HAP-1 (cell line): Measurements from ENCODE around the gene ZBTB8A.
"Not testable (repeated sequence)": the region's sequence is repeated elsewhere in the genome, so short reads cannot be mapped to it uniquely, and the experiment has no call there.

ENCODE experiments used
- DNase-seq, 2 experiments: peaks; one replicate each; pipeline ENCODE4 v3.0.0-alpha.2; 2016 to 2020; ENCODE audit warnings: low spot score in 2 of 2
- H3K27me3 ChIP-seq: fragments of 250-450 bp; sonication (Bioruptor Pico); 2 replicates; pipeline ENCODE4 v1.5.1; 2020; ENCODE audit warnings: low read depth, mild to moderate bottlenecking, moderate library complexity
- H3K36me3 ChIP-seq: fragments of 250-450 bp; sonication (Bioruptor Pico); replicated peaks from 2 replicates; pipeline ENCODE4 v1.5.1; 2020; ENCODE audit warnings: mild to moderate bottlenecking
- H3K4me1 ChIP-seq: fragments of 250-450 bp; sonication (Bioruptor Pico); 2 replicates; pipeline ENCODE4 v1.5.1; 2020; ENCODE audit warnings: mild to moderate bottlenecking
- H3K4me3 ChIP-seq: fragments of 250-450 bp; sonication (Bioruptor Pico); 2 replicates; pipeline ENCODE4 v1.5.1; 2020; ENCODE audit warnings: mild to moderate bottlenecking, moderate library complexity
- H3K9me3 ChIP-seq: fragments of 250-450 bp; sonication (Bioruptor Pico); 2 replicates; pipeline ENCODE4 v1.5.1; 2020; ENCODE audit warnings: mild to moderate bottlenecking, moderate library complexity
- in situ Hi-C: fragments of 300-500 bp; cut with MboI; formaldehyde crosslinking; loops from 3 replicates; pipeline ENCODE4 v1.14.3; 2020; ENCODE audit warnings: low sequenced_read_pairs, inconsistent platforms, mixed read lengths

Gene ZBTB8A

DNA sequence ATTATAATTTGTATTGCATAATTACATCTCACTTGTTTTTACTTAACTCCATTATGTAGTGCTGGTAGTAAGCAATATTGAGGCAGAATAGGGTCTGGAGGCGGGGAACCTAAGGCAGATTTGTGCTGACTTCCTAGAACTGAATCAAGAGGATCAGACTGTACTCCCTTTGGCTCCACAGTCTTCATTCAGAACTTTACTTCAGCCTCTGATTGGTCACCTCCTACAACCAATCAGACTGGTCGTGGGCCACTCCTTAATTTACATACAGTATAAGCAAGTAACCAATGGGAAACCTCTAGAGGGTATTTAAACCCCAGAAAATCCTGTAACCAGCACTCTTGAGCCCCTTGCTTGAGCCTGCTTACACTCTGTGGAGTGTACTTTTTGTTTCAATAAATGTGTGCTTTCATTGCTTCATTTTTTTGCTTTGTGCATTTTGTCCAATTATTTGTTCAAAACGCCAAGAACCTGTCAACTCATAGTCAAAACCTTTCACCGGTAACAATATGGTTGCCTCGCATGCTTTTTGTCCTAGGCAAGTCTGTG lies 79.5 kb downstream of the ZBTB8A start:
- Histone ChIP-seq H3K4me1 (no peaks in the 10 kb centered on the region), H3K9me3 (no peaks in the 10 kb centered on the region), H3K27me3 (no peaks in the 10 kb centered on the region), H3K36me3 (peaks cover 4% of the 10 kb centered on the region; the same call in 1 of the 2 replicates), H3K4me3 (no peak overlapping the region)
- in situ Hi-C loops = no loop called here
- DNase-seq = peak; percentile 27 to 40

DNA sequence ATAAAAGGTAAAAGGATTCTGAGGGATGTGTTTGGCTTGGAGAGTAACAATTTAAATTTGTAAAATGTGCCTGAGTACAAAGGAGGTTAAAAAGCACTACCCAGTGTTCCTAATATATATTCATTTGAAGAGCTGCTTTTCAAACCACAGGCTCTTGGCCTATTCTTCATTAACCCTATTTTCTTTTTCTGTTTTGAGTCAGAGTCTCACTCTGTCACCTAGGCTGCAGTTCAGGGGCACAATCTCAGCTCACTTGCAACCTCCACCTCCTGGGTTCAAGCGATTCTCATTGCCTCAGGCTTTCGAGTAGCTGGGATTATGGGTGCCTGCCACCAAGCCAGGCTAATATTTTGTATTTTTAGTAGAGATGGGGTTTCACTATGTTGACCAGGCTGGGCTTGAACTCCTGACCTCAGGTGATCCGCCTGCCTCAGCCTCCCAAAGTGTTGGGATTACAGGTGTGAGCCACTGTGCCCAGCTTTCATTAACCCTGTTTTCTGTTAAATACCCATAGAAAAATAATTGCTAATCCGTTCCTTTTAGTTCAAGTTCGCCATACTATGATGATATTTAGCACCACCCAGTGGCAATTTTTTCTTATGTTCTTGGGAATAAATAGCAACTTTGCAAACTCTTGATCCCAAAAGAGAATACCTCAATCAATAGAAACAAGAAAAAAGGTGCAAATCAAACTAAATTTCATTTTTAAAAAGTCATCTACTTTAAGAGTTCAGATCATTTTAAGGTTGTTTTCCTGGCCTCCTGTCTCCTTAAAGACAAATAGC lies 80.7 kb downstream of the ZBTB8A start:
- H3K27me3 ChIP-seq = no peaks in the 10 kb centered on the region
- DNase-seq = no peak
- no peaks in the 10 kb centered on the region for H3K4me1 ChIP-seq
- H3K36me3 ChIP-seq = peaks cover 9% of the 10 kb centered on the region
- in situ Hi-C loops = no loop called here
- no peaks in the 10 kb centered on the region for H3K9me3 ChIP-seq
- no peak overlapping the region for H3K4me3 ChIP-seq

- DNase-seq = no peak
Observed at GRCh38 chr1:32622205-32622604, 83.0 kb downstream of the ZBTB8A start.

GRCh38 chr1:32622806-32623681 lies 83.8 kb downstream of the ZBTB8A start:
- H3K4me3 ChIP-seq = no peak overlapping the region
- in situ Hi-C loops = no loop called here
- H3K9me3 ChIP-seq = no peaks in the 10 kb centered on the region
- H3K4me1 ChIP-seq = no peaks in the 10 kb centered on the region
- H3K27me3 ChIP-seq = no peaks in the 10 kb centered on the region
- no peak for DNase-seq
- peaks cover 29% of the 10 kb centered on the region for H3K36me3 ChIP-seq

More at GRCh38 chr1:32622205-32622604, 83.0 kb downstream of the ZBTB8A start:
- no peaks in the 10 kb centered on the region for H3K4me1 ChIP-seq
- in situ Hi-C loops = no loop called here
- no peak overlapping the region for H3K4me3 ChIP-seq
- peaks cover 20% of the 10 kb centered on the region for H3K36me3 ChIP-seq
- no peaks in the 10 kb centered on the region for H3K9me3 ChIP-seq
- H3K27me3 ChIP-seq = no peaks in the 10 kb centered on the region

GRCh38 chr1:32623775-32624174 lies 84.5 kb downstream of the ZBTB8A start:
- DNase-seq = no peak
- no peaks in the 10 kb centered on the region for H3K4me1 ChIP-seq
- peaks cover 33% of the 10 kb centered on the region for H3K36me3 ChIP-seq
- no peaks in the 10 kb centered on the region for H3K27me3 ChIP-seq
- no peak overlapping the region for H3K4me3 ChIP-seq
- no peaks in the 10 kb centered on the region for H3K9me3 ChIP-seq
- in situ Hi-C loops = no loop called here

DNA sequence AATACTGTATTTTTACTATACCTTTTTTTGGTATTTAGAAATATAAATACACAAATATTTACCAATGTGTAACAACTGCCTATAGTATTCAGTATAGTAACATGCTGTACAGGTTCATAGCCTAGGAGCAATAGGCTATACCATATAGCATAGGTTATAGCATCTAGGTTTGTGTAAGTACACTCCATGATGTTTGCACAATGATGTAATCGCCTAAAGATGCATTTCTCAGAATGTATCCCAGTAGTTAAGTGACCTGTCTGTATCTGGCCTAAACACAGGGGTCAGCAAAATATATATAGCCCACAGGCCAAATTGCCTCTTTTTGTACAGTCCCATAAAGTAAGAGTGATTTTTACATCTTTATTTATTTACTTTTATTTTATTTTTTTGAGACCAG lies 86.9 kb downstream of the ZBTB8A start:
- H3K27me3 ChIP-seq = no peaks in the 10 kb centered on the region
- no peak overlapping the region for H3K4me3 ChIP-seq
- in situ Hi-C loops = no loop called here
- H3K36me3 ChIP-seq = peaks cover 35% of the 10 kb centered on the region
- no peak for DNase-seq
- H3K9me3 ChIP-seq = no peaks in the 10 kb centered on the region
- H3K4me1 ChIP-seq = no peaks in the 10 kb centered on the region

GRCh38 chr1:32627596-32628162 lies 88.5 kb downstream of the ZBTB8A start:
- no peaks in the 10 kb centered on the region for H3K4me1 ChIP-seq
- DNase-seq = no peak
- H3K27me3 ChIP-seq = no peaks in the 10 kb centered on the region
- no peak overlapping the region for H3K4me3 ChIP-seq
- in situ Hi-C loops = no loop called here
- H3K9me3 ChIP-seq = no peaks in the 10 kb centered on the region
- peaks cover 39% of the 10 kb centered on the region for H3K36me3 ChIP-seq

GRCh38 chr1:32630173-32630572 lies 90.9 kb downstream of the ZBTB8A start:
- H3K4me1 ChIP-seq, H3K9me3 ChIP-seq, H3K4me3 ChIP-seq, H3K27me3 ChIP-seq, DNase-seq, in situ Hi-C loops: not testable (repeated sequence)
- H3K36me3 ChIP-seq = peaks cover 41% of the 10 kb centered on the region

DNA sequence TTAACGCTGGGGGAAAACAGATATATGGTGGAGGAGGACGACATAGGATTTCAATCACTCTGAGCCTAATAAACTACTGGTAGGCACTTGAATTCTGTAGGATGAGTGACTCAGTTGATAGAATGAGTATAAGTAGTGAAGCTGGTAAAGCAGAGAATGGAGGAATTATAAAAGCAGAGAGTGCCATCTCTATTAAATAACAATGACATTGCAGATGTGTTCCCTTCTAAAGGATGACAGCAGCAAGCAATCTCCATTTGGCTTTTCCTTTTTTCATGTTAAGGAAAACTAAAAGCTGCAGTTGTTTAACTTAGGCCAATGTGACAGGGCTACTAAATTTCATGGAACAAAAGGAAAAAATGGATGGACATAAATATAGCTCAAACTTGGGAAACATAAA lies 93.6 kb downstream of the ZBTB8A start:
- peaks cover 24% of the 10 kb centered on the region for H3K36me3 ChIP-seq

DNA sequence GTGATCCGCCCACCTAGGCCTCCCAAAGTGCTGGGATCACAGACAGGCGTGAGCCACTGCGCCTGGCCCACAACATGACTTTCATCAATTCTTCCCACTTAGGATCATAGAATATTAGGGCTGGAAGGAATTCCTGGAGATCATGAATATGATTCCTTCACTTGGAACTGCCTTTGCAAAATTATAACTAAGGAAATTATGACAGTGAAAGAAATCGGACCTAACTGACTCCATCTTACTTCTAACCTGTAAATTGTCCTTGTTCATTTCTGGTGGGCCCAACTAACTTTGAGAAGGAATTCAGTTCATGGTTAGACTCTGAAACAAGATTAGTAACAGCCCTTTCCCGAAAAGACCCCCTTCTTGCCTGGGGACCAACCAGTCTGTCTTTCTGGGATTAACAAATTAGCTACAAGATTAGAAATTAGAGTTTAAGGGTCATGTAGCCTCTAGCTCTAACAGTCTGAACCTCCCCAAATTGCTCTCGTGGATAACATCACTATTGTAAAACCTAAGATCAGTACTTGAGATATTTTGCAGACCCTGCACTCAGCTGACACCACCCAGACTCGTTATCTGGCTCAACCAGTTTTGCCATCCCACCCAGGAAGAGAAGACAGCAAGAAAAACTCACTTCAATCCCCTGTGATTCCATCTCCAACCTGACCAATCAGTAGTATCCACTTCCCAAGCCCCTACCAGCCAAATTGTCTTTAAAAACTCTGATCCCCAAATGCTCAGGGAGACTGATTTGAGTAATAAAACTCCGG lies 96.5 kb downstream of the ZBTB8A start:
- peaks cover 11% of the 10 kb centered on the region for H3K36me3 ChIP-seq
- DNase-seq = no peak
- in situ Hi-C loops = no loop called here
- no peaks in the 10 kb centered on the region for H3K9me3 ChIP-seq
- H3K4me1 ChIP-seq = peaks cover 29% of the 10 kb centered on the region
- no peak overlapping the region for H3K4me3 ChIP-seq
- no peaks in the 10 kb centered on the region for H3K27me3 ChIP-seq

More for the DNA sequence above, 93.6 kb downstream of the ZBTB8A start:
- H3K27me3 ChIP-seq = no peaks in the 10 kb centered on the region
- H3K4me1 ChIP-seq = peaks cover 23% of the 10 kb centered on the region
- no peak overlapping the region for H3K4me3 ChIP-seq
- in situ Hi-C loops = no loop called here
- DNase-seq = no peak
- no peaks in the 10 kb centered on the region for H3K9me3 ChIP-seq

DNA sequence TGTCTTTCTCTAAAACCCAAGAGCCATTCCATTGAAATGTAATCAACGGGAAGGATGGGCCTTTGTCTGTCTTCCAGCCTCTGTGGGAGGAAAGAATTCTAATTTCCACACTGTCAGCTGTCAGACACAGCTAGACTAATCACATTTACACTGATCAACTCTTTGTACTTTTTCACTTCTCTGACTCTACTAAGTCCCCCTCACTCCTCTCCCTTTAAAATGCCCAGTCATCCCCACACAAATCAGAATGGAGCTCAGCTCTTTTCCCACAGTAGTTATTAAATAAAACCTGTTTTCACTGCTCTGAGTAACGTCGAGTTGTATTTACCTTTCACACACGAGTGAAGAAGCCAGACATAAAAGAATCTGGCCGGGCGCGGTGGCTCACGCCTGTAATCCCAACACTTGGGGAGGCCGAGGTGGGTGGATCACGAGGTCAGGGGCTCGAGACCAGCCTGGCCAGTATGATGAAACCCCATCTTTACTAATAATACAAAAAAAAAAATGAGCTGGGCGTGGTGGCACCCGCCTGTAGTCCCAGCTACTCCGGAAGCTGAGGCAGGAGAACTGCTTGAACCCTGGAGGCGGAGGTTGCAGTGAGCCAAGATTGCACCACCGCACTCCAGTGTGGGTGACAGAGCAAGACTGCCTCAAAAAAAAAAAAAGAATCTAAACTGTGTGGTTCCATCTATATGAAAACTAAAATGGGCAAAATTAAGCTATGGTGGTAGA lies 97.9 kb downstream of the ZBTB8A start:
- H3K27me3 ChIP-seq = no peaks in the 10 kb centered on the region
- no peak overlapping the region for H3K4me3 ChIP-seq
- H3K4me1 ChIP-seq = peaks cover 41% of the 10 kb centered on the region
- in situ Hi-C loops = no loop called here
- H3K36me3 ChIP-seq = peaks cover 7% of the 10 kb centered on the region
- no peaks in the 10 kb centered on the region for H3K9me3 ChIP-seq
- peak; percentile 54 to 77 for DNase-seq

- no peaks in the 10 kb centered on the region for H3K9me3 ChIP-seq
- no peak for DNase-seq
- H3K27me3 ChIP-seq = no peaks in the 10 kb centered on the region
- H3K4me1 ChIP-seq = peaks cover 36% of the 10 kb centered on the region
- H3K4me3 ChIP-seq = no peak overlapping the region
- no peaks in the 10 kb centered on the region; the same call in none of the 2 replicates for H3K36me3 ChIP-seq
- in situ Hi-C loops = no loop called here
Observed at GRCh38 chr1:32639489-32640075, 100.4 kb downstream of the ZBTB8A start.
